Measurements from ENCODE around the gene PPT1. TPM values are rescaled to one million over a fixed set of nuclear protein-coding genes. Genes with fewer than 3 reads are reported as not detected.

PPT1 gene
- total RNA-seq, 1 donor from 2014 or later, result 29.5 TPM

GRCh38 chr1:40057310-40058030 lies 39.6 kb downstream of the PPT1 start:
- no peak for FAIRE-seq
- no peak for DNase-seq (ENCODE audit: low read depth)
- TF ChIP-seq CTCF (IDR thresholded peaks at IDR 0.05; ENCODE audit: insufficient read depth, low read length, severe bottlenecking), result no peak
- H3K27me3 ChIP-seq (ENCODE audit: control insufficient read depth, insufficient read depth, low read length), result no peaks in the 10 kb centered on the region
- no peak overlapping the region for H3K4me3 ChIP-seq (ENCODE audit: low read depth, low read length)
- H3K36me3 ChIP-seq (ENCODE audit: control insufficient read depth, insufficient read depth, low read length), result peaks cover 12% of the 10 kb centered on the region

GRCh38 chr1:40056519-40057309 lies 40.3 kb downstream of the PPT1 start:
- TF ChIP-seq CTCF (IDR thresholded peaks at IDR 0.05; ENCODE audit: insufficient read depth, low read length, severe bottlenecking), result no peak
- H3K27me3 ChIP-seq (ENCODE audit: control insufficient read depth, insufficient read depth, low read length), result no peaks in the 10 kb centered on the region
- H3K4me3 ChIP-seq (ENCODE audit: low read depth, low read length), result no peak overlapping the region
- FAIRE-seq (no peak), DNase-seq (ENCODE audit: low read depth) (no peak)
- peaks cover 9% of the 10 kb centered on the region for H3K36me3 ChIP-seq (ENCODE audit: control insufficient read depth, insufficient read depth, low read length)

GRCh38 chr1:40053138-40053887 lies 43.7 kb downstream of the PPT1 start:
- no peak overlapping the region for H3K4me3 ChIP-seq (ENCODE audit: low read depth, low read length)
- H3K36me3 ChIP-seq (ENCODE audit: control insufficient read depth, insufficient read depth, low read length), result peaks cover 2% of the 10 kb centered on the region
- no peak for TF ChIP-seq CTCF (IDR thresholded peaks at IDR 0.05; ENCODE audit: insufficient read depth, low read length, severe bottlenecking)
- H3K27me3 ChIP-seq (ENCODE audit: control insufficient read depth, insufficient read depth, low read length), result no peaks in the 10 kb centered on the region
- FAIRE-seq, result no peak
- peak; percentile 83 for DNase-seq (ENCODE audit: low read depth)

GRCh38 chr1:40050863-40051262 lies 46.2 kb downstream of the PPT1 start:
- no peak for FAIRE-seq
- no peaks in the 10 kb centered on the region for H3K27me3 ChIP-seq (ENCODE audit: control insufficient read depth, insufficient read depth, low read length)
- H3K36me3 ChIP-seq (ENCODE audit: control insufficient read depth, insufficient read depth, low read length), result no peaks in the 10 kb centered on the region
- H3K4me3 ChIP-seq (ENCODE audit: low read depth, low read length), result no peak overlapping the region
- DNase-seq (ENCODE audit: low read depth), result no peak
- TF ChIP-seq CTCF (IDR thresholded peaks at IDR 0.05; ENCODE audit: insufficient read depth, low read length, severe bottlenecking), result no peak

- FAIRE-seq, result no peak
- no peaks in the 10 kb centered on the region for H3K36me3 ChIP-seq (ENCODE audit: control insufficient read depth, insufficient read depth, low read length)
- DNase-seq (ENCODE audit: low read depth), result peak; percentile 62
- H3K4me3 ChIP-seq (ENCODE audit: low read depth, low read length), result no peak overlapping the region
- TF ChIP-seq CTCF (IDR thresholded peaks at IDR 0.05; ENCODE audit: insufficient read depth, low read length, severe bottlenecking), result no peak
- no peaks in the 10 kb centered on the region for H3K27me3 ChIP-seq (ENCODE audit: control insufficient read depth, insufficient read depth, low read length)
Measured at GRCh38 chr1:40049725-40050124, 47.3 kb downstream of the PPT1 start.
